Ascending aorta (tissue), 2 donors: ENCODE results near the gene CALML3. TPM values are rescaled to one million over a fixed set of nuclear protein-coding genes. Genes with fewer than 3 reads are reported as not detected.
"Not testable (repeated sequence)": the region's sequence is repeated elsewhere in the genome, so short reads cannot be mapped to it uniquely, and the experiment has no call there.

Source experiments
- DNase-seq, 2 donors: peaks; one replicate each; pipeline ENCODE4 v3.0.0-alpha.2; 2019; ENCODE audit warnings: low spot score in 2 of 2
- H3K27ac ChIP-seq, 2 donors: fragments of 200-600 bp; sonication (generic); one replicate each; pipeline ENCODE4 v1.5.1; 2016 to 2017; ENCODE audit warnings: mild to moderate bottlenecking in 1 of 2
- H3K27me3 ChIP-seq: fragments of 200-600 bp; sonication (generic); one replicate; pipeline ENCODE4 v1.5.1; 2017
- H3K36me3 ChIP-seq, 2 donors: fragments of 200-600 bp; sonication (generic); one replicate each; pipeline ENCODE4 v1.5.1; 2016
- H3K4me1 ChIP-seq, 2 donors: fragments of 200-600 bp; sonication (generic); one replicate each; pipeline ENCODE4 v1.5.1; 2016 to 2017; ENCODE audit warnings: mild to moderate bottlenecking in 1 of 2
- H3K4me3 ChIP-seq, 2 donors: fragments of 200-600 bp; sonication (generic); one replicate each; pipeline ENCODE4 v1.5.1; 2016 to 2017; ENCODE audit warnings: mild to moderate bottlenecking in 1 of 2
- H3K9me3 ChIP-seq, 2 donors: fragments of 200-600 bp; sonication (generic); one replicate each; pipeline ENCODE4 v1.5.1; 2016
- intact Hi-C: fragments of 100-400 bp; cut with DNase I; formaldehyde crosslinking; loops from one replicate; pipeline ENCODE4 v1.15.1; 2023
- total RNA-seq: library from RNA; depleted of rRNA; stranded (reverse); fragments of >200 nt; gene quantifications from one replicate; pipeline ENCODE4 v1.1.0, GENCODE V29; 2016
- TF ChIP-seq, protein P1 (sequence below), 3 experiments: fragments of 200-600 bp in 2 of 3; fragments of 450-650 bp in 1 of 3; sonication (generic) in 2 of 3; IDR thresholded peaks; one replicate each; pipeline ENCODE4 v1.5.1; 2016 to 2019; ENCODE audit warnings: antibody characterized with exemption in 3 of 3, mild to moderate bottlenecking in 1 of 3, moderate library complexity in 1 of 3

Gene CALML3
- total RNA-seq, result not detected

DNA sequence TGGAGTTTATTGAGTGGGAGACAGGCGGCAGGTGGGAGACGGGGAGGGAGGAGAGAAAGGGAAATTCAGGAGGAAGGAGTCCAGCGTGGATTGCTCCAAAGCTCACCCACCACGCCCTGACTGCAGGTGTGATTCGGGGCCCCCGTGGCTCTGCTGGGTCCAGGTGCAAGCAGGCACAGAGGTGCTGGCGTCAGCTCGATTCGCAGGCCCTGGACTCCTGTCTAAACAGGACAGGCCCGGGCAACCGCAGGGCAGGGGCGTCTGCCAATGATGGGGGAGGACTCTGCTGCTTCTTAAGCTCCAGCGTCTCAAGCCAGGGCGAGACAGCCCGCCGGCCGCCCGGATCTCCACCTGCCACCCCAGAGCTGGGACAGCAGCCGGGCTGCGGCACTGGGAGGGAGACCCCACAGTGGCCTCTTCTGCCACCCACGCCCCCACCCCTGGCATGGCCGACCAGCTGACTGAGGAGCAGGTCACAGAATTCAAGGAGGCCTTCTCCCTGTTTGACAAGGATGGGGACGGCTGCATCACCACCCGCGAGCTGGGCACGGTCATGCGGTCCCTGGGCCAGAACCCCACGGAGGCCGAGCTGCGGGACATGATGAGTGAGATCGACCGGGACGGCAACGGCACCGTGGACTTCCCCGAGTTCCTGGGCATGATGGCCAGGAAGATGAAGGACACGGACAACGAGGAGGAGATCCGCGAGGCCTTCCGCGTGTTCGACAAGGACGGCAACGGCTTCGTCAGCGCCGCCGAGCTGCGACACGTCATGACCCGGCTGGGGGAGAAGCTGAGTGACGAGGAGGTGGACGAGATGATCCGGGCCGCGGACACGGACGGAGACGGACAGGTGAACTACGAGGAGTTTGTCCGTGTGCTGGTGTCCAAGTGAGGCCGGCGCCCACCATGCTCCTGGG is at the start of gene CALML3:
Gene CALML3 (plus strand): TSS at position 321 of the 920 bp plus-strand sequence. CDS start 125 bp downstream, at position 446.
- Histone ChIP-seq H3K36me3 (no peaks in the 10 kb centered on the region), H3K27me3 (no peaks in the 10 kb centered on the region), H3K9me3 (no peaks in the 10 kb centered on the region), H3K27ac (no peak within 1 kb of the TSS), H3K4me1 (peaks cover 0 to 11% of the 10 kb centered on the region in 2 donors), H3K4me3 (no peak within 1 kb of the TSS)
- TF ChIP-seq, protein P1, sequence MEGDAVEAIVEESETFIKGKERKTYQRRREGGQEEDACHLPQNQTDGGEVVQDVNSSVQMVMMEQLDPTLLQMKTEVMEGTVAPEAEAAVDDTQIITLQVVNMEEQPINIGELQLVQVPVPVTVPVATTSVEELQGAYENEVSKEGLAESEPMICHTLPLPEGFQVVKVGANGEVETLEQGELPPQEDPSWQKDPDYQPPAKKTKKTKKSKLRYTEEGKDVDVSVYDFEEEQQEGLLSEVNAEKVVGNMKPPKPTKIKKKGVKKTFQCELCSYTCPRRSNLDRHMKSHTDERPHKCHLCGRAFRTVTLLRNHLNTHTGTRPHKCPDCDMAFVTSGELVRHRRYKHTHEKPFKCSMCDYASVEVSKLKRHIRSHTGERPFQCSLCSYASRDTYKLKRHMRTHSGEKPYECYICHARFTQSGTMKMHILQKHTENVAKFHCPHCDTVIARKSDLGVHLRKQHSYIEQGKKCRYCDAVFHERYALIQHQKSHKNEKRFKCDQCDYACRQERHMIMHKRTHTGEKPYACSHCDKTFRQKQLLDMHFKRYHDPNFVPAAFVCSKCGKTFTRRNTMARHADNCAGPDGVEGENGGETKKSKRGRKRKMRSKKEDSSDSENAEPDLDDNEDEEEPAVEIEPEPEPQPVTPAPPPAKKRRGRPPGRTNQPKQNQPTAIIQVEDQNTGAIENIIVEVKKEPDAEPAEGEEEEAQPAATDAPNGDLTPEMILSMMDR (IDR thresholded peaks at IDR 0.05), result no peak
- intact Hi-C loops, result no loop called here
- DNase-seq, result peak in 1 of 2 donors; percentile 61

DNA sequence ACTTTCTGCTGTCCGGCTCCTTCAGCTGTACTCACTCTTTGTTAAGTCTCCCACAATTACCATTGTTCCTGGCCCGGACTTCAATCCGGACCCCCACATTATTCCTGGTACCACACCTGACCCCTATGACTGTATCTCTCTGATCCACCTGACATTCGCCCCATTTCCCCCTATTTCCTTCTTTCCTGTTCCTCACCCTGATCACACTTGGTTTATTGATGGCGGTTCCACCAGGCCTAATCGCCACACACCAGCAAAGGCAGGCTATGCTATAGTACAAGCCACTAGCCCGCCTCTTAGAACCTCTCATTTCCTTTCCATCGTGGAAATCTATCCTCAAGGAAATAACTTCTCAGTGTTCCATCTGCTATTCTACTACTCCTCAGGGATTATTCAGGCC is 49.7 kb upstream of the CALML3 start:
- H3K27ac ChIP-seq, H3K4me3 ChIP-seq, H3K27me3 ChIP-seq, H3K4me1 ChIP-seq, DNase-seq, H3K9me3 ChIP-seq, H3K36me3 ChIP-seq, intact Hi-C loops: not testable (repeated sequence)

DNA sequence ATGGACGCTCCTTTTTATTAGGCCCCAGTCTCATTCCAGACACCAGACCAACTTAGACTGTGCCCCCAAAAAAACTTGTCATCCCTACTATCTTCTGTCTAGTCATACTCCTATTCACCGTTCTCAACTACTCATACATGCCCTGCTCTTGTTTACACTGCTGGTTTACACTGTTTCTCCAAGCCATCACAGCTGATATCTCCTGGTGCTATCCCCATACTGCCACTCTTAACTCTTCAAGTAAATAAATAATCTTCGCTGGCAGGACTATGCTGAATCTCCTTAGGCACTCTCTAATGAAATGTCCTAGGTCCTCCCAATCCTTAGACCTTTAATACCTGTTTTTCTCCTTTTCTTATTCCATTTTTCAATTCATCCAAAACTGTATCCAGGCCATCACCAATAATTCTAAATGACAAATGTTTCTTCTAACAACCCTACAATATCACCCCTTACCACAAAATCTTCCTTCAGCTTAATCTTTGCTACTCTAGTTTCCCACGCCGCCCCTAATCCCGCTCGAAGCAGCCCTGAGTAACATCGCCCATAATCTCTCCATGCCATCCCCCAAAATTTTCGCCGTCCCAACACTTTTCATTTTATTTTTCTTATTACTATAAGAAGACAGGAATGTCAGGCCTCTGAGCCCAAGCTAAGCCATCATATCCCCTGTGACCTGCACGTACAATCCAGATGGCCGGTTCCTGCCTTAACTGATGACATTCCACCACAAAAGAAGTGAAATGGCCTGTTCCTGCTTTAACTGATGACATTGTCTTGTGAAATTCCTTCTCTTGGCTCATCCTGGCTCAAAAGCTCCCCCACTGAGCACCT is 48.6 kb upstream of the CALML3 start:
- H3K9me3 ChIP-seq, H3K36me3 ChIP-seq, DNase-seq, H3K4me1 ChIP-seq, intact Hi-C loops, H3K4me3 ChIP-seq, H3K27ac ChIP-seq, H3K27me3 ChIP-seq: not testable (repeated sequence)

DNA sequence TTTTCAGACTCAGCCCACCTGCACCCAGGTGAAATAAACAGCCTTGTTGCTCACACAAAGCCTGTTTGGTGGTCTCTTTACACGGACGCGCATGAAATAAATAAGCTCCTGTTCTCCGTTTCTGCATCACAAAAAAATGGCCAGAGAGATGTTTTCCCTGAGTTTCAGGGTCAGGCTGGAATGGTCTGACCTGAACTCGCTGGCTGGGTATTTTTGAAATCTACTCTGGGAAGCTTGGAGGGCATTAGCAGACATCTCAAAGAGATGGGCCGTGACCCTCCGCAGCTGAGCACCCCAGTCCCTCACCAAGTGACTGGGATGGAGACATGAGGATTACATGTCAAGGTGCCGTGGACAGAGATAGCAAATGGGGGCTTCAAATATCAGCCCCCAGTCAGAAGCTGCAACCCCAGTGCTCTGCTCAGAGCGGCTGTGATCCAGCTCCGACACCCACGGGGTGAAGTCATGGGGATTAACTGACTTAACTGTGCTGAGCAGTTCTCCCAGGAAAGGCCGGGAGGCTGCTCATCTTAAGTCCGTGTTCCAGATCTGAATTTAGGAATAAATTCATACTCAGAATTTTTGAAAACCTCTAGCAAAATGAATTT is 47.7 kb upstream of the CALML3 start:
- no peaks in the 10 kb centered on the region for H3K36me3 ChIP-seq
- no peak overlapping the region for H3K27ac ChIP-seq
- H3K9me3 ChIP-seq, result no peaks in the 10 kb centered on the region
- TF ChIP-seq, protein P1 (IDR thresholded peaks at IDR 0.05), result no peak
- H3K27me3 ChIP-seq, result no peaks in the 10 kb centered on the region
- DNase-seq, result no peak
- no peak overlapping the region for H3K4me3 ChIP-seq
- intact Hi-C loops, result no loop called here
- no peaks in the 10 kb centered on the region for H3K4me1 ChIP-seq

DNA sequence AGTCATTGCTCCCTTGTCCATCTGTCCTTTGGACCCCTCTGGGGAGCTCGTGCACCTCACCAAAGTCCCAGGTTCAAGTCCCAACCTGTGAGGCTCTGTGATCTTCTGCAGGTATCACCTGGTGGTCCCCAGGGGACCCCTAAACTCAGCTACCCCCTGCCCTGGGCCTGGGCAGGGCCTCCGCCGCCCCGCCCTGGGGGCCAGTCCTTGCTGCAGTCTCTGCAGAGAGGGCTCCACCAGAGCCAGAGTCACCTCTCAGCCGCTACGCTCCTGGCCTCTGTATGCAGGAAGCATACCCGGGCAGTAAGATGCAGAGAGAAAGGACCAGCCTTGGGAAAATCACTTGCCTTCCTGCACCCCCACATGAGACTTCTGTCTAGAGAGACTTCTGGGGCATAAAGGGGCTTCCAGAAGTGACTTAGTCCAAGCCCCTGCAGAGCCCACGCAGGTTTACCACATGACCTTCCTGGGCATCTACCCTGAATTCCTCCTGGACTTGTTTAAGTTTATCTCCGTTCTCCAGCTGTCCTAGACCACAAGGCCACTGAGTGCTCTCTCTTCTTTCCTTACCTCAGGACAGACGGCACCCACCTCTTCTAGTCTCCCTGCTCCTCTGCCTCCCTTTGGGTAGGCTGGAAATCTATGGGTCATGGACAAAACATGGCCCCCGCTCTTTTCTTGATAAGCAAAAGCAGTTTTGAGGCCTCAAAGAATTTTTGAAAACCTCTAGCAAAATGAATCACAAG is 46.6 kb upstream of the CALML3 start:
- TF ChIP-seq, protein P1 (IDR thresholded peaks at IDR 0.05), result no peak
- DNase-seq, result peak in 1 of 2 donors; percentile 45
- Histone ChIP-seq H3K27ac (no peak overlapping the region), H3K36me3 (no peaks in the 10 kb centered on the region), H3K9me3 (no peaks in the 10 kb centered on the region), H3K4me1 (no peaks in the 10 kb centered on the region), H3K4me3 (no peak overlapping the region), H3K27me3 (no peaks in the 10 kb centered on the region)
- intact Hi-C loops, result no loop called here

DNA sequence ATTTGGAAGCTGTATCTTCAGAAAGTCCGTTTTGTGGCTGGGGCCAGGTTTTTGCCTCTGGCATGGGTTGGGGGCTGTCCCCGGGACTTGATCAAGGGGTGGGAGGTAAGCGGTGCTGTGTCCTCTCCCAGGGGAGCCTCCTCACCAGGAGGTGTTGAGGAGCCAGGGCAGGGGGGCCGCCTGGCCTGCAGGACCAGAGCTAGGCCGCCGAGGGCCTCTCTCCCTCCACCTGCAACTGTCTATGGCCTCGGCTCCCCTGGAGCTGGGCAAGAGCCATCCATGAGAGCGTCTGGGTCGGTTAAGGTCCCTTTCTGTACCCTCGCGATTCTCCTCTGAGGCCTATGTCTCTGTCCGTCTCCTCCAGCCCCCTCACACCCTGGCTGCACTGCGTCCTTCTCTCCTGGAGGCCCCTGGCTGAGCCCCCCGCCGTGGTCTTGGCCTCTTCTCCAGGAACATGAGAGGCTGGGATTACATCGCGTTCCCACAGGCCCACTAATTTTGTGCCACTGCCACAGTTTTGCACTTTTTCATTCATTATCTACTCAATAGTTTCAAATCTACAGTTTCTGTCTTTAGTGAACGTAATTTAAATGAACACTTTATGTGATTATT is 46.0 kb upstream of the CALML3 start:
- DNase-seq, result peak in 1 of 2 donors; percentile 47
- Histone ChIP-seq H3K27ac (no peak overlapping the region), H3K27me3 (no peaks in the 10 kb centered on the region), H3K4me3 (no peak overlapping the region), H3K9me3 (no peaks in the 10 kb centered on the region), H3K36me3 (no peaks in the 10 kb centered on the region), H3K4me1 (no peaks in the 10 kb centered on the region)
- intact Hi-C loops, result no loop called here
- TF ChIP-seq, protein P1 (IDR thresholded peaks at IDR 0.05), result no peak
